ENCODE results near the gene DTD1.

The DTD1 gene

DNA sequence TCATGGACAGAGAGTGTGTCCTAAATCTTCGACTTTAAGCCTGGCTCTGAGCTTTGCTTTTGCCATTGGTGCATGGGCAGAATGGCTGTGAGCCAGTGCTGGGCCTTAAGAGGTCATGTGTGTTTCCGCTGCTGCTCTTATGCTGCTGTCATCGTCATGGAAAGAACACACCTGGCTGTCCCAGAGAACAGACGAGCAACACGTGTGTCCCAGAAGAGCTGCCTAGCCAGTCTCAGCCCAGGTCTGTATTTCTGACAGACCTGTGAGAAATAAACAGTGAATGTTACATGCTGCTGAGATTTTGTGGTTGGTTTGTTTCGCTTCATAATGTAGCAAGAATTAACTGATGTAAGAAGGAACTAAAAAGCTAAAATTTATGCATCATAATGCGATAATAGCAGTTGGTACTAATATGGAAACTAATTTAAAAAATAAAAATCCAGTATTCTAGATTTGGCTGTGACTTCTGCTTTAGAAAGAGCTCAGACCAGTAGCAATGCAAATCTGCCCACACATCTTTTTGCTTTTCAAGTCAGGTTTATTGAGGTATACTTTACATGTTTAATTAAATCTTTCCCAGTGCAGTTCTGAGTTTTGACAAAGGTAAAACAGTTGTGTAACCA, 214.3 kb downstream of the DTD1 start:
- Histone ChIP-seq H3K4me1 (ENCODE audit: insufficient read depth, low read length) (no peaks in the 10 kb centered on the region), H3K9me3 (ENCODE audit: insufficient read depth, low read length, severe bottlenecking) (no peaks in the 10 kb centered on the region), H4K20me1 (ENCODE audit: insufficient read depth, low read length) (no peaks in the 10 kb centered on the region), H3K9ac (ENCODE audit: low read depth, low read length) (no peak overlapping the region), H3K4me3 (ENCODE audit: low read depth in 1 of 2, low read length in 2 of 2) (no peak overlapping the region), H3K36me3 (ENCODE audit: insufficient read depth, low read length) (no peaks in the 10 kb centered on the region), H3K27me3 (ENCODE audit: insufficient read depth, low read length, poor library complexity) (no peaks in the 10 kb centered on the region), H2AFZ (ENCODE audit: low read depth, low read length) (no peak overlapping the region), H3K27ac (ENCODE audit: low read length) (no peak overlapping the region), H3K79me2 (ENCODE audit: insufficient read depth, low read length) (no peaks in the 10 kb centered on the region), H3K4me2 (ENCODE audit: insufficient read depth, low read length) (no peak overlapping the region)
- DNase-seq (no peak), ATAC-seq (ENCODE audit: insufficient read depth, low read depth) (no peak)
- TF ChIP-seq, protein P1, sequence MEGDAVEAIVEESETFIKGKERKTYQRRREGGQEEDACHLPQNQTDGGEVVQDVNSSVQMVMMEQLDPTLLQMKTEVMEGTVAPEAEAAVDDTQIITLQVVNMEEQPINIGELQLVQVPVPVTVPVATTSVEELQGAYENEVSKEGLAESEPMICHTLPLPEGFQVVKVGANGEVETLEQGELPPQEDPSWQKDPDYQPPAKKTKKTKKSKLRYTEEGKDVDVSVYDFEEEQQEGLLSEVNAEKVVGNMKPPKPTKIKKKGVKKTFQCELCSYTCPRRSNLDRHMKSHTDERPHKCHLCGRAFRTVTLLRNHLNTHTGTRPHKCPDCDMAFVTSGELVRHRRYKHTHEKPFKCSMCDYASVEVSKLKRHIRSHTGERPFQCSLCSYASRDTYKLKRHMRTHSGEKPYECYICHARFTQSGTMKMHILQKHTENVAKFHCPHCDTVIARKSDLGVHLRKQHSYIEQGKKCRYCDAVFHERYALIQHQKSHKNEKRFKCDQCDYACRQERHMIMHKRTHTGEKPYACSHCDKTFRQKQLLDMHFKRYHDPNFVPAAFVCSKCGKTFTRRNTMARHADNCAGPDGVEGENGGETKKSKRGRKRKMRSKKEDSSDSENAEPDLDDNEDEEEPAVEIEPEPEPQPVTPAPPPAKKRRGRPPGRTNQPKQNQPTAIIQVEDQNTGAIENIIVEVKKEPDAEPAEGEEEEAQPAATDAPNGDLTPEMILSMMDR (IDR thresholded peaks at IDR 0.05; ENCODE audit: borderline replicate concordance, extremely low read depth, low read length, poor library complexity, severe bottlenecking) = no peak
- TF ChIP-seq EZH2 (IDR thresholded peaks at IDR 0.05; ENCODE audit: borderline replicate concordance, low read depth, low read length, severe bottlenecking) = no peak

DNA sequence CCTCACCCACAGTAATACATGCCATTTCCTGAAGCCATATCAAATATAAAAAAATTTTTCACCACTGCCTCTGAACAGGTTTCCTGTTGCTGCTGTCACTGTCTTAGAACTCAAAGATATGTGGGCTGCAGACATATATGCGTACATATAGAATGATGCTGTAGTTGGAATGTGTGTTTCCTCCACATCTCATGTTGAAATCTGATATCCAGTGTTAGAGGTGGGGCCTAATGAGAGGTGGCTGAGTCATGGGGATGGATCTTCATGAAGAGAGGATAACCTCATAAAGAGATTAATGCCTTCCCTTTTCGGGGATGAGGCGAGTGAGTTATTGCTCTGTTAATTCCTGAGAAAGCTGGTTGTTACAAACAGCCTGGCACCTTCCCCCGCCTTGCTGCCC, 218.0 kb downstream of the DTD1 start:
- H3K27ac ChIP-seq (ENCODE audit: low read length) = no peak overlapping the region
- no peak for ATAC-seq (ENCODE audit: insufficient read depth, low read depth)
- no peaks in the 10 kb centered on the region for H3K9me3 ChIP-seq (ENCODE audit: insufficient read depth, low read length, severe bottlenecking)
- H4K20me1 ChIP-seq (ENCODE audit: insufficient read depth, low read length) = no peaks in the 10 kb centered on the region
- H3K36me3 ChIP-seq (ENCODE audit: insufficient read depth, low read length) = no peaks in the 10 kb centered on the region
- H3K79me2 ChIP-seq (ENCODE audit: insufficient read depth, low read length) = no peaks in the 10 kb centered on the region
- no peak overlapping the region for H2AFZ ChIP-seq (ENCODE audit: low read depth, low read length)
- TF ChIP-seq, protein P1 (IDR thresholded peaks at IDR 0.05; ENCODE audit: borderline replicate concordance, extremely low read depth, low read length, poor library complexity, severe bottlenecking) = no peak
- TF ChIP-seq EZH2 (IDR thresholded peaks at IDR 0.05; ENCODE audit: borderline replicate concordance, low read depth, low read length, severe bottlenecking) = no peak
- H3K4me1 ChIP-seq (ENCODE audit: insufficient read depth, low read length) = no peaks in the 10 kb centered on the region
- H3K4me2 ChIP-seq (ENCODE audit: insufficient read depth, low read length) = no peak overlapping the region
- no peak overlapping the region for H3K4me3 ChIP-seq (ENCODE audit: low read depth in 1 of 2, low read length in 2 of 2)
- H3K27me3 ChIP-seq (ENCODE audit: insufficient read depth, low read length, poor library complexity) = no peaks in the 10 kb centered on the region
- DNase-seq = no peak
- H3K9ac ChIP-seq (ENCODE audit: low read depth, low read length) = no peak overlapping the region

DNA sequence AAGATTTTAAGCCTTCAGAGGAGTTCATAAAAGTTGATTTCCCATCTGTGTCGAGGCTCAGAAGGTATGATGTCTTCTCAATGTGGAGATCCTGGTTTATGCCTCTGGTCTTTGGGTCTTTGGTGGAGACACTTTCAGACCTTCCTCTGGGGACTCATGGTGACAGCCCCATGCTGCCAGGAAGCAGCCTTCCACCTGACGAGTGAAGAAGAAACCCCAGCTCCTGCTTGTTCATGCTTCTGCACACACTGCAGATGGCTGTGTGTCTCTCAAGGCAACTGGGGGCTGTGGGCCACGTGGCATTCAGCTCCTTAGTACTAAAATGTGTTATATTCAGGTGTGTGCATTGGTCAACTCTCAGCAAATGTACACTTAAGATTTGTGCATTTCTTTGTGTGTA, 220.9 kb downstream of the DTD1 start:
- Histone ChIP-seq H3K36me3 (ENCODE audit: insufficient read depth, low read length) (no peaks in the 10 kb centered on the region), H3K27ac (ENCODE audit: low read length) (no peak overlapping the region), H3K4me2 (ENCODE audit: insufficient read depth, low read length) (no peak overlapping the region), H3K4me1 (ENCODE audit: insufficient read depth, low read length) (no peaks in the 10 kb centered on the region), H3K9me3 (ENCODE audit: insufficient read depth, low read length, severe bottlenecking) (no peaks in the 10 kb centered on the region), H2AFZ (ENCODE audit: low read depth, low read length) (no peak overlapping the region), H3K9ac (ENCODE audit: low read depth, low read length) (no peak overlapping the region), H3K27me3 (ENCODE audit: insufficient read depth, low read length, poor library complexity) (peaks cover 5% of the 10 kb centered on the region), H3K79me2 (ENCODE audit: insufficient read depth, low read length) (no peaks in the 10 kb centered on the region), H3K4me3 (ENCODE audit: low read depth in 1 of 2, low read length in 2 of 2) (no peak overlapping the region), H4K20me1 (ENCODE audit: insufficient read depth, low read length) (no peaks in the 10 kb centered on the region)
- no peak for DNase-seq
- TF ChIP-seq EZH2 (IDR thresholded peaks at IDR 0.05; ENCODE audit: borderline replicate concordance, low read depth, low read length, severe bottlenecking) = no peak
- TF ChIP-seq, protein P1 (IDR thresholded peaks at IDR 0.05; ENCODE audit: borderline replicate concordance, extremely low read depth, low read length, poor library complexity, severe bottlenecking) = no peak
- no peak for ATAC-seq (ENCODE audit: insufficient read depth, low read depth)
